ENCODE results near the gene OSBP. TPM values are rescaled to one million over a fixed set of nuclear protein-coding genes. Genes with fewer than 3 reads are reported as not detected.

OSBP gene
- total and polyA plus RNA-seq, 2 donors (not counting 1 experiment from before 2014, with no cell fraction given): 12.6 to 40.2 TPM

GRCh38 chr11:59643390-59643789 lies 27.8 kb upstream of the OSBP start:
- H3K79me2 ChIP-seq (ENCODE audit: control insufficient read depth, insufficient read depth, low read length): no peaks in the 10 kb centered on the region
- ATAC-seq (ENCODE audit: low read depth): no peak
- no peaks in the 10 kb centered on the region for H3K4me1 ChIP-seq (ENCODE audit: control insufficient read depth in 2 of 2, insufficient read depth in 2 of 2, low read length in 2 of 2)
- Mint-ChIP-seq H3K27me3 (no peaks in the 10 kb centered on the region), H3K4me3 (no peak overlapping the region), H3K27ac (no peak overlapping the region), H3K9me3 (ENCODE audit: insufficient read depth) (no peaks in the 10 kb centered on the region), H3K4me1 (no peaks in the 10 kb centered on the region)
- ChIA-PET POLR2A (no interaction called here), CTCF (no interaction called here)
- no peak overlapping the region for H2AFZ ChIP-seq (ENCODE audit: insufficient read depth, low read depth, low read length, poor library complexity, severe bottlenecking)
- DNase-seq: no peak
- no peak for TF ChIP-seq EZH2 (IDR thresholded peaks at IDR 0.05; ENCODE audit: borderline replicate concordance, insufficient read depth, low read depth, low read length, poor library complexity, severe bottlenecking)
- no peak for TF ChIP-seq CTCF (IDR thresholded peaks at IDR 0.05)
- H3K36me3 ChIP-seq (replicated peaks in 1 of 2; ENCODE audit: control extremely low read depth in 1 of 2, control insufficient read depth in 1 of 2, extremely low read depth in 1 of 2, insufficient read depth in 2 of 2, low read length in 1 of 2): peaks cover 24 to 87% of the 10 kb centered on the region in 2 experiments
- H3K9ac ChIP-seq (ENCODE audit: low read length): no peak overlapping the region
- no peaks in the 10 kb centered on the region for H4K20me1 ChIP-seq (ENCODE audit: control insufficient read depth, insufficient read depth, low read length, poor library complexity, severe bottlenecking)
- no peak overlapping the region for H3K27ac ChIP-seq (ENCODE audit: low read length in 2 of 2)
- H3K4me2 ChIP-seq (replicated peaks; ENCODE audit: low read depth, low read length, poor library complexity, severe bottlenecking): no peak overlapping the region
- intact Hi-C loops (cut with micrococcal nuclease): no loop called here
- no peak overlapping the region for H3K4me3 ChIP-seq (ENCODE audit: control extremely low read depth in 1 of 5, extremely low read depth in 1 of 5, insufficient read depth in 1 of 5, low read depth in 2 of 5, low read length in 4 of 5)
- no peaks in the 10 kb centered on the region for H3K9me3 ChIP-seq (ENCODE audit: control extremely low read depth in 1 of 3, control insufficient read depth in 2 of 3, insufficient read depth in 1 of 3, low read length in 2 of 3)
- WGBS (ENCODE audit: insufficient coverage): no CpG with 5 or more reads among the region's 3 CpGs
- no peaks in the 10 kb centered on the region for H3K27me3 ChIP-seq (replicated peaks in 1 of 4; ENCODE audit: control extremely low read depth in 1 of 4, control insufficient read depth in 3 of 4, insufficient read depth in 4 of 4, low read length in 3 of 4)

GRCh38 chr11:59641156-59641555 lies 25.6 kb upstream of the OSBP start:
- CTCF ChIA-PET: interaction anchor here (0.7 kb wide), 1 partner anchor 9 kb away, joined by 4 read pairs; no protein-coding TSS in a partner anchor

More at GRCh38 chr11:59641156-59641555, 25.6 kb upstream of the OSBP start:
- Mint-ChIP-seq H3K27ac (no peak overlapping the region), H3K4me1 (no peaks in the 10 kb centered on the region), H3K27me3 (no peaks in the 10 kb centered on the region), H3K9me3 (ENCODE audit: insufficient read depth) (no peaks in the 10 kb centered on the region), H3K4me3 (no peak overlapping the region)
- Histone ChIP-seq H3K9me3 (ENCODE audit: control extremely low read depth in 1 of 3, control insufficient read depth in 2 of 3, insufficient read depth in 1 of 3, low read length in 2 of 3) (no peaks in the 10 kb centered on the region), H3K4me1 (ENCODE audit: control insufficient read depth in 2 of 2, insufficient read depth in 2 of 2, low read length in 2 of 2) (no peaks in the 10 kb centered on the region), H3K36me3 (replicated peaks in 1 of 2; ENCODE audit: control extremely low read depth in 1 of 2, control insufficient read depth in 1 of 2, extremely low read depth in 1 of 2, insufficient read depth in 2 of 2, low read length in 1 of 2) (peaks cover 25 to 90% of the 10 kb centered on the region in 2 experiments), H3K27ac (ENCODE audit: low read length in 2 of 2) (no peak overlapping the region), H3K4me2 (replicated peaks; ENCODE audit: low read depth, low read length, poor library complexity, severe bottlenecking) (no peak overlapping the region), H3K4me3 (ENCODE audit: control extremely low read depth in 1 of 5, extremely low read depth in 1 of 5, insufficient read depth in 1 of 5, low read depth in 2 of 5, low read length in 4 of 5) (no peak overlapping the region), H3K27me3 (replicated peaks in 1 of 4; ENCODE audit: control extremely low read depth in 1 of 4, control insufficient read depth in 3 of 4, insufficient read depth in 4 of 4, low read length in 3 of 4) (no peaks in the 10 kb centered on the region), H4K20me1 (ENCODE audit: control insufficient read depth, insufficient read depth, low read length, poor library complexity, severe bottlenecking) (no peaks in the 10 kb centered on the region), H3K9ac (ENCODE audit: low read length) (no peak overlapping the region), H2AFZ (ENCODE audit: insufficient read depth, low read depth, low read length, poor library complexity, severe bottlenecking) (no peak overlapping the region), H3K79me2 (ENCODE audit: control insufficient read depth, insufficient read depth, low read length) (no peaks in the 10 kb centered on the region)
- no peak for TF ChIP-seq CTCF (IDR thresholded peaks at IDR 0.05)
- no peak for TF ChIP-seq EZH2 (IDR thresholded peaks at IDR 0.05; ENCODE audit: borderline replicate concordance, insufficient read depth, low read depth, low read length, poor library complexity, severe bottlenecking)
- ATAC-seq (ENCODE audit: low read depth) (no peak), DNase-seq (no peak)
- intact Hi-C loops (cut with micrococcal nuclease): no loop called here
- 92% methylated on average over 2 of the region's 3 CpGs for WGBS (ENCODE audit: insufficient coverage)
- POLR2A ChIA-PET: no interaction called here

All from B cell (primary cell).